NCI-H1092 treated with DMSO at 0.1 percent for 48 hours (cell line): Measurements from ENCODE around the gene SLC9A2.
A peak's percentile ranks its signal among the peaks of the same experiment; 100 is the strongest.

Experiments used
- DNase-seq: peaks from one replicate; lab custom pipeline; 2025; lab: John Stamatoyannopoulos, UW

Gene SLC9A2

DNA sequence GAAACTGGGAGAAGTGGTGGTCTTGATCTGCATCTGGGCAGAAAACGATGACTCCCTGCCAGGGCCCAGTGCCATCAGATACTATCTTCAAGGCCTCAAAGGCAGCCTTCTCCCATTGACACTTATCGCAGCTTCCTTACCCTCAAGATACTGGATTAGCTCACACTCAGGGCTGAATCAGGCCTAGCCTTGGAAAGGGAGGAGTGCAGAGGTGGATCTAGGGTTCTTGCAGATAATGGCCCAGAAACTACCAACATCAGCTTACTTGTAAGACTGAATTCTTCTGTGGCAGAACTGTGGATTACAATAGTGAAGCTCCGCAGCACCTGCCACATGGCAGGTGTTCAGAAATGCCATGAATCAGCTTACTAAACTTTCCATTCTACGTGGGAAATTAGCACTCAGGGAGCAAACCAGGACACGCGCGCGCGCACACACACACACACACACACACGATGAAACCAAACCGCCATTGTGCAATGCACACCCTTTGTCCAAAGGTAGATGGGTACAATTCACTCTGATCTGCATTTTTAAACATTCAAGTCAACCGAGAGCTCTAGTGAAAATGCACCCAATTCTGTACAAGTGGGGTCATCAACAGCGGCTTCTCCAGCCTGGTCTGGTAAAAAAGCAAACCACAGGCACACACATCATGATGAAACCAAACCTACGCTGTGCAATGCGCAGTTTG, 116.2 kb downstream of the SLC9A2 start:
- no peak for DNase-seq

DNA sequence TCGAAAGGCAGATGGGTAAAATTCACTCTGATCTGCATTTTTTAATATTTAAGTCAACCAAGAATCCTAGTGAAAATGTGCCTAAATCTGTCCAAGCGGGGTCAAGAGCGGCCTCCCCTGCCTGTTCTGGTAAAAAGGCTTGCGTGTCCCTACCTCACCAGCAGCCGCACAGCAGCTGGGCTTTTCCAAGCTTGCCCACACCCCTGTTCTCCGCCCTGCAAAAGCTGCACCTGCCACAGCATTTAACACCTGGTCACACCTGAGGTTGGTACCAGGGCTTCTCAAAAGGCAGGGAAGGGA, 116.7 kb downstream of the SLC9A2 start:
- no peak for DNase-seq

- DNase-seq = peak; percentile 70
Measured at GRCh38 chr2:102736410-102737409, 117.4 kb downstream of the SLC9A2 start.

DNA sequence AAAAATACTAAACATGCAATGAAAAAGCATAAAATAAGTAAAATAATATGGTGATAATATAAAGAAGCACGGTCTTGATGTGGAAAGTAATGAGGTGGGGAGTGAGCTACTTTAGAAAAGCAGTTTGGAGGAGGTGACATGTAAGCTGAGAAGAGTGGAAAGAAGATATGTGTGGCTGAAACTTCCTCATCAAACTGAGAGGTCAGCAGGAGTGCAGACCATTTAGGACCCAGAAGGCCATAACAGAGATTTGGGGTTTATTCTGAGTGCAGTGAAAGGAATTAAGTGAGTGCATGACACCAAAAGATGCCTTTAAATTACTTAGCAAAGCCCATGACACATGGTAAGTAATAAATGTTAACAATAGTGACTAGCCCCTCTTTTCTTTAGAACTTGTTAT, 118.1 kb downstream of the SLC9A2 start:
- DNase-seq = no peak

DNA sequence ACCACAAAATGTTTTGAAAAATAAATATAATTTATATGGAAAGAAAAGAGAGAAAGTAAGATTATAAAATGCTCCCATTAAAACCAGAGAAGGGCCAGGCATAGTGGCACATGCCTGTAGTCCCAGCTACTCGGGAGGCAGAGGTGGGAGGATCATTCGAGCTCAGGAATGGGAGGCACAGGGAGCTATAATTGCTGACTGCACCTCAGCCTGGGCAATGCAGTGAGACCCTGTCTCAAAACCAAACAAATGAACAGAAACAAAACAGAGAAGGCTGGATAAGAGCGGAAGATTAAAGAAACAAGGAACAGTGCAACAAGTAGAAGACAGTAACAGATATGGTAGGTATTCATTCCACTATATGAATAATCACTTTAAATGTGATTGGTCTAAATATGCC, 123.9 kb downstream of the SLC9A2 start:
- no peak for DNase-seq

DNA sequence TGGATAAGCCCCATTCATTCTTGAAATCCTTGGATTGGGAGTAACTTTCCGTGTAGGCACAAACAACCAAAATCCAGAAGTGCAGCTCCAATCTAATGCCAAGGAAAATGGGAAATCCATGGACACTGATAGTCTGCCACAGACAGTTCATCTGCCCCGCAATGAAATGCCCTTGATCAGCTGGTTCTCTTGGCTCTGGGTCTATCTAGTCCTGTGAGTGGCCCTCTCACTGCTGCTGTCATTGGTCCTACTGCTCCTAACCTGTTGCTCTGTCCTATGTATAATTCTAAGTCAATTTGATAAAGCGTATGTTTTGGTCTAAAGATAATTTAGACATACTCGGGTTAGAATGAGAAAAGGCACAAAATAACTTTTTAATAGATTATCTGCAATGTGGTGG, 128.8 kb downstream of the SLC9A2 start:
- DNase-seq = no peak

DNA sequence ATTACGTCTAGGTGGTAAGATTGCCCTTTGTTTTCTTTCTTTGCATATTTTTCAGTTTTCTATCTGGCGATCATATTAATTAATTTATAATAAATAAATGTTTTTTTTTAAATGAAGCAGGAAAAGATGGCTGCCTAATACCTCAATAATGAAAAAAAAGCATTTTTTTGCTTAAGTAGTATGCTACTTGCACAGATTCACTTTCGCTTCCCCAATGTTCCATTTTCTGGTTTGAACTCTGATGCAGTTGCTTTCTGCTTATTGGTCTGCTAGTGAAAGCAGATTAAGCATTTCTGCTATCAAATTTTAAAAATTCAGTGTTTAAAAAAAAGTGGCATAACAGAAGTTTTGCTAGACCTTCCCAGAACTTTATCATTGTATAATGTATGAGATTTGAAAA, 130.6 kb downstream of the SLC9A2 start:
- no peak for DNase-seq

DNA sequence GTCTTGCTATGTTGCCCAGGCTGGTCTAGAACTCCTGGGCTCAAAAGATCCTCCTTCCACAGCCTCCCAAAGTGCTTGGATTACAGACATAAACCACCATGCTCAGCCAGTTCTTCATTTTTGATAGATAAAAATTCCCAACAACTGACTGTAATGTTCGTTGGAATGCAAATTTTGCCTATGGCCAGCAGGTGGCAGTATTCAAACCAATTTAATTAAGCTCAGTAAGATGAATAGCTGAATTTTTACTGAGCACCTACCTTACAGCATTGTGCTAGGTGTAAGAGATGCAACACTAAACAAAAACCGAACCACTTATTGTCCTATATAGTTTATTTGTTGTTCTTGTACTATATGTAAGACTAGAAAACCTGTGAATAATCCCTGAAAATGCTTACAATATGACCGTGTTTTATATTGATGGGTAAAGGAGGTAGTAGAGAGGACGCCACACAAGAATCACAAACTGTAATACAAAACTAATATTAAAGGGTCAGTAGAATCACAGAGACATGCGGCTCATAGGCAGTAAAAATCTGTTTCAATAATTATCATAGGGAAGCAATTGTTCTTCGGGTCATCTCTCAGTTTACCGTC, 134.3 kb downstream of the SLC9A2 start:
- DNase-seq = peak; percentile 33

DNA sequence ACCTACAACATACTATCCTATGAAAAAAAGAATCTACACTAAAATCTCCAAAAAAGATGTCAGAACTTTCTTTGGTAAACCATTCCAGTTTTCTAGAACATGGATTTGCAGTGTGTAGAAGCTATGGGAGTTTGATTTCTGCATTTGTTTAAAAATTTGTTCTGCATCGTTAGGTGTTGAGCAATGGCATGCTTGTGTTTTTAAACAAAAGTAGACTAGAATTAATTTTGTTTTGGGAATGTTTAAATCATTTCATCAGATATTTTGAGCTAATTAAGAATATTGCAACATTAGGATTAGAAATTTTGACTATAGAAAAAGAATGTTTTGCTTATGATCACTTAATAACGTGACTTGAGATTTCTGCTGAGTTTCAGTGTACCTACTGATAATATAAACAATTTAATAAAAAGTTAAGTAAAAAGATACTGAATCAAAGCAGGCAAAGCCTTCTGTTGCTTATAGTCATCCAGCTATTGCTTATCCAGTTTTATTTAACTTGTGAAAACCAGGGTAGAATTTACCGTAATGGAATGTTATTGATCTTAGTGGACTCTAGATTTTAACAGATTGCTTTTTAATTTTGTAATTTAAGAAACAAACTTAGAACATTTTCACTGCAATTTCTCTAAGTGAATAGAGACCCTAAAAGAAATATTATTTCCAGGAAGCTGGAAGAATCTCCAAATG, 135.2 kb downstream of the SLC9A2 start:
- no peak for DNase-seq

DNA sequence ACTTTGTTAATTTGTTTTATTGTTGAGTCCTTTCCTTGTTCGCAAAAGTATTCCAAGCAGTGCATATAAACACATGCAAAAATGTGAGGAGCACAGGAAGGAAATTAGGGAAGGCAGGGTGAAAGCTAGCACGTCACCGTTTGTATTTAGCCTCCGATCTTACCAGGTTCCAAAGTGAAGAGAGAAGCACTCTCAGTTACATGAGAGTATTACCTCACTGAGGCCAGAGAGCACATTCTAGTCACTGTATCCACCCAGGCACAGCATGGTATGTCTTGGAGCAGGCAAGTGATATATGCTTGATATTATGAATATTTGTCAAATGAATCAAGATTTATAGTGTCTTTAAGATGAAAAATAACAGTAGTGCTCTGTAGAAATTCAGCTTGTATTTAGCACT, 135.9 kb downstream of the SLC9A2 start:
- no peak for DNase-seq

DNA sequence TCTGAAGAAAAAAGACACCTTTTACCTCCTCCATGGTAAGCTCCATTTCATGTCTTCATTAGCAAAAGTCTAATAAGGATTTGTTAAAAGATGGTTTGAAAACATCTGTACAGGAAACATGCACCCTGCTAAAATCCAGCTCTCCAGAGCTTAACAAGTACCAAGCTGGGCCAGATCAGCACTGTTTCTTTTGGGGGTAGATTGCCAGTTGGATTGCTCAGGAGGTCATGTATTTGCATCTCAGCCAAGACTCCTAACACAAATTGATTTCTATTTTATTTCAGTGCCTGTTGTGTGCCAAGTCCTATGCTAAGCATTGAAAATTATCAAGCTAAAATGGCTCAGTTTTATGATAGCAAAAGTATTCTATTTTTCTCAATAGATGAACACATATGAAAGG, 139.1 kb downstream of the SLC9A2 start:
- no peak for DNase-seq
